ENCODE data around the gene GRPR.

The GRPR gene

GRCh38 chrX:16177260-16177659, 53.9 kb downstream of the GRPR start:
- peak; percentile 29 for DNase-seq (ENCODE audit: low spot score)

- DNase-seq (ENCODE audit: low spot score): peak; percentile 67
Observed at GRCh38 chrX:16183843-16184242, 60.5 kb downstream of the GRPR start.

- DNase-seq (ENCODE audit: low spot score): peak; percentile 96
Observed at GRCh38 chrX:16185725-16186136, 62.4 kb downstream of the GRPR start.

- DNase-seq (ENCODE audit: low spot score): no peak
Observed at GRCh38 chrX:16186380-16187007, 63.1 kb downstream of the GRPR start.

- no peak for DNase-seq (ENCODE audit: low spot score)
Observed at GRCh38 chrX:16187024-16187760, 63.8 kb downstream of the GRPR start.

- peak; percentile 67 for DNase-seq (ENCODE audit: low spot score)
Observed at GRCh38 chrX:16188687-16189086, 65.3 kb downstream of the GRPR start.

GRCh38 chrX:16191605-16192004, 68.2 kb downstream of the GRPR start:
- no peak for DNase-seq (ENCODE audit: low spot score)

- DNase-seq (ENCODE audit: low spot score): no peak
Observed at GRCh38 chrX:16196829-16197228, 73.5 kb downstream of the GRPR start.

- DNase-seq (ENCODE audit: low spot score): no peak
Observed at GRCh38 chrX:16199343-16199742, 76.0 kb downstream of the GRPR start.

- DNase-seq (ENCODE audit: low spot score): no peak
Observed at GRCh38 chrX:16202943-16203342, 79.6 kb downstream of the GRPR start.
